Activated T-cell treated with anti-CD3 and anti-CD28 coated beads for 1 hour (primary cell): Measurements from ENCODE around the gene CFP.

Experiments used
- DNase-seq: peaks from one replicate; pipeline ENCODE4 v3.0.0-alpha.2; 2020; ENCODE audit warnings: low read depth

The CFP gene

GRCh38 chrX:47574076-47574546, 55.6 kb downstream of the CFP start:
- no peak for DNase-seq

GRCh38 chrX:47573341-47574075, 56.2 kb downstream of the CFP start:
- DNase-seq = no peak
